ENCODE results near the gene NPY. TPM values are rescaled to one million over a fixed set of nuclear protein-coding genes. Genes with fewer than 3 reads are reported as not detected.
"Not testable (repeated sequence)": the region's sequence is repeated elsewhere in the genome, so short reads cannot be mapped to it uniquely, and the experiment has no call there.

NPY gene
- total RNA-seq, 1 experiment from 2014 or later, result not detected

GRCh38 chr7:24251568-24251967 is 32.4 kb upstream of the NPY start:
- H3K4me3 ChIP-seq (ENCODE audit: low read depth in 2 of 2, low read length in 2 of 2), result no peak overlapping the region
- in situ Hi-C loops (cut with HindIII; ENCODE audit: low pct_unique_long_range_greater_than_20kb, low sequenced_read_pairs), result no loop called here
- ChIA-PET CTCF (no interaction called here), POLR2A (no interaction called here)
- ATAC-seq (no peak), DNase-seq (ENCODE audit: low read depth, low spot score) (no peak)
- no peaks in the 10 kb centered on the region for H3K4me1 ChIP-seq (ENCODE audit: control insufficient read depth, insufficient read depth, low read length)
- no TSS peak for BruUV-seq (replicated peaks)
- H3K27ac ChIP-seq (ENCODE audit: low read length), result no peak overlapping the region
- no peaks in the 10 kb centered on the region for H3K27me3 ChIP-seq (ENCODE audit: control insufficient read depth, insufficient read depth, low read length)
- TF ChIP-seq REST (IDR thresholded peaks at IDR 0.05; ENCODE audit: insufficient read depth in 1 of 2, low read depth in 2 of 2, low read length in 1 of 2) (no peak), TCF7L2 (IDR thresholded peaks at IDR 0.05; ENCODE audit: low read depth, low read length) (no peak), SIN3A (IDR thresholded peaks at IDR 0.05; ENCODE audit: borderline replicate concordance, insufficient read depth, low read depth, low read length) (no peak), POLR2AphosphoS5 (IDR thresholded peaks at IDR 0.05; ENCODE audit: low read depth, low read length) (no peak)
- TF ChIP-seq, protein P1, sequence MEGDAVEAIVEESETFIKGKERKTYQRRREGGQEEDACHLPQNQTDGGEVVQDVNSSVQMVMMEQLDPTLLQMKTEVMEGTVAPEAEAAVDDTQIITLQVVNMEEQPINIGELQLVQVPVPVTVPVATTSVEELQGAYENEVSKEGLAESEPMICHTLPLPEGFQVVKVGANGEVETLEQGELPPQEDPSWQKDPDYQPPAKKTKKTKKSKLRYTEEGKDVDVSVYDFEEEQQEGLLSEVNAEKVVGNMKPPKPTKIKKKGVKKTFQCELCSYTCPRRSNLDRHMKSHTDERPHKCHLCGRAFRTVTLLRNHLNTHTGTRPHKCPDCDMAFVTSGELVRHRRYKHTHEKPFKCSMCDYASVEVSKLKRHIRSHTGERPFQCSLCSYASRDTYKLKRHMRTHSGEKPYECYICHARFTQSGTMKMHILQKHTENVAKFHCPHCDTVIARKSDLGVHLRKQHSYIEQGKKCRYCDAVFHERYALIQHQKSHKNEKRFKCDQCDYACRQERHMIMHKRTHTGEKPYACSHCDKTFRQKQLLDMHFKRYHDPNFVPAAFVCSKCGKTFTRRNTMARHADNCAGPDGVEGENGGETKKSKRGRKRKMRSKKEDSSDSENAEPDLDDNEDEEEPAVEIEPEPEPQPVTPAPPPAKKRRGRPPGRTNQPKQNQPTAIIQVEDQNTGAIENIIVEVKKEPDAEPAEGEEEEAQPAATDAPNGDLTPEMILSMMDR (IDR thresholded peaks at IDR 0.05), result no peak
- H3K36me3 ChIP-seq (ENCODE audit: control insufficient read depth, insufficient read depth, low read length), result no peaks in the 10 kb centered on the region
- no peaks in the 10 kb centered on the region for H3K9me3 ChIP-seq (ENCODE audit: control insufficient read depth, insufficient read depth, low read depth, low read length)
- intact Hi-C loops (cut with micrococcal nuclease; ENCODE audit: unreplicated experiment), result no loop called here

DNA sequence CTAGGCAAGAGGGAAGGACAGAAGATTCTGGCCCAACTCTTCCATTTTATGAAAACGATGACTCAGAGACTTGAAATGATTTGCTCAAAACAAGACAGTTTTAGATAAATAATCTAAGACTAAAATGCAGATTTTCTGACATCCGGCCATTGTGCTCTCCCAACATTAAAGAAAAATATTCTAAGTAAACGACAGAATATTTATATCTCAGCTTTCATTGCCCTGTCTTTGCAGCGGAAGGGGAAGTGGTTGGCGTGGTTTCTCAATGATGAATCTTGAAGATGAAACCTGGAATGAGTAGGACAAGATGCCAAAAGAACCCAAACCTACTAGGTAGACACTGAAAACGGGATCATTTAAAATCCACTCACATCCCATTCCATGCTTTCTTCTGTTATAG is 28.9 kb upstream of the NPY start:
- H3K9me3 ChIP-seq (ENCODE audit: control insufficient read depth, insufficient read depth, low read depth, low read length), result no peaks in the 10 kb centered on the region
- POLR2A ChIA-PET, result no interaction called here
- H3K4me1 ChIP-seq (ENCODE audit: control insufficient read depth, insufficient read depth, low read length), result no peaks in the 10 kb centered on the region
- no peaks in the 10 kb centered on the region for H3K27me3 ChIP-seq (ENCODE audit: control insufficient read depth, insufficient read depth, low read length)
- CTCF ChIA-PET, result no interaction called here
- DNase-seq (ENCODE audit: low read depth, low spot score), result no peak
- H3K27ac ChIP-seq (ENCODE audit: low read length), result no peak overlapping the region
- TF ChIP-seq REST (IDR thresholded peaks at IDR 0.05; ENCODE audit: insufficient read depth in 1 of 2, low read depth in 2 of 2, low read length in 1 of 2) (no peak), TCF7L2 (IDR thresholded peaks at IDR 0.05; ENCODE audit: low read depth, low read length) (no peak), POLR2AphosphoS5 (IDR thresholded peaks at IDR 0.05; ENCODE audit: low read depth, low read length) (no peak), SIN3A (IDR thresholded peaks at IDR 0.05; ENCODE audit: borderline replicate concordance, insufficient read depth, low read depth, low read length) (no peak)
- TF ChIP-seq, protein P1 (IDR thresholded peaks at IDR 0.05), result no peak
- in situ Hi-C loops (cut with HindIII; ENCODE audit: low pct_unique_long_range_greater_than_20kb, low sequenced_read_pairs) (no loop called here), intact Hi-C loops (cut with micrococcal nuclease; ENCODE audit: unreplicated experiment) (no loop called here)
- H3K4me3 ChIP-seq (ENCODE audit: low read depth in 2 of 2, low read length in 2 of 2), result no peak overlapping the region
- no peak for ATAC-seq
- BruUV-seq (replicated peaks), result no TSS peak
- H3K36me3 ChIP-seq (ENCODE audit: control insufficient read depth, insufficient read depth, low read length), result no peaks in the 10 kb centered on the region

DNA sequence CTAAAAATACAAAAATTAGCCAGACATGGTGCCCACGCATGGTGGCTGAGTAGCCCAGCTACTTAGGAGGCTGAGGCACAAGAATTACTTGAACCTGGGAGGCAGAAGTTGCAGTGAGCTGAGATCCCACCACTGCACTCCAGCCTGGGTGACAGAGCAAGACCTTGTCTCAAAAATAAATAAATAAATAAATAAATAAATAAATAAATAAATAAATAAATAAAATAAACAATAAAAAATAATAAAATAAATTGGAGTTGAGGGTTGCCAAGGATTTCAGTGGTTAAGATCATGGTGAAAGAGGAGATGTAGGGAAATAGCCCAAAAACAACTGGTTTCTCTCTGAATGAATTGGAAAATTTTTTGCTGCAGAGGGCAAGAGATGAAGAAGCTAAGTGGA is 25.7 kb upstream of the NPY start:
- H3K27me3 ChIP-seq (ENCODE audit: control insufficient read depth, insufficient read depth, low read length); ATAC-seq; intact Hi-C loops (cut with micrococcal nuclease; ENCODE audit: unreplicated experiment); H3K36me3 ChIP-seq (ENCODE audit: control insufficient read depth, insufficient read depth, low read length); H3K9me3 ChIP-seq (ENCODE audit: control insufficient read depth, insufficient read depth, low read depth, low read length); H3K4me3 ChIP-seq (ENCODE audit: low read depth in 2 of 2, low read length in 2 of 2); DNase-seq (ENCODE audit: low read depth, low spot score); CTCF ChIA-PET; H3K27ac ChIP-seq (ENCODE audit: low read length); in situ Hi-C loops (cut with HindIII; ENCODE audit: low pct_unique_long_range_greater_than_20kb, low sequenced_read_pairs); H3K4me1 ChIP-seq (ENCODE audit: control insufficient read depth, insufficient read depth, low read length); POLR2A ChIA-PET; BruUV-seq (replicated peaks): not testable (repeated sequence)

Measured in Panc1 (cell line).